ENCODE data around the gene MXD4.

GRCh38 chr4:2246384-2247127 is 15.4 kb downstream of the MXD4 start:
- TF ChIP-seq POLR2A (IDR thresholded peaks at IDR 0.05) = no peak
- TF ChIP-seq CTCF (IDR thresholded peaks at IDR 0.05) = no peak

All from adrenal gland (tissue), 5 donors.